K562 treated with DMSO at 1 percent for 4 hours (cell line): ENCODE measurements around the gene ZNF418. TPM values are rescaled to one million over a fixed set of nuclear protein-coding genes. Genes with fewer than 3 reads are reported as not detected.

ENCODE experiments used
- total RNA-seq: library from RNA; unstranded; fragments of 300-600 nt; gene quantifications from 2 replicates; pipeline ENCODE4 v1.2.3, GENCODE V29; 2022; ENCODE audit not compliant: insufficient read depth

Gene ZNF418
- not detected in 2 replicates for total RNA-seq

DNA sequence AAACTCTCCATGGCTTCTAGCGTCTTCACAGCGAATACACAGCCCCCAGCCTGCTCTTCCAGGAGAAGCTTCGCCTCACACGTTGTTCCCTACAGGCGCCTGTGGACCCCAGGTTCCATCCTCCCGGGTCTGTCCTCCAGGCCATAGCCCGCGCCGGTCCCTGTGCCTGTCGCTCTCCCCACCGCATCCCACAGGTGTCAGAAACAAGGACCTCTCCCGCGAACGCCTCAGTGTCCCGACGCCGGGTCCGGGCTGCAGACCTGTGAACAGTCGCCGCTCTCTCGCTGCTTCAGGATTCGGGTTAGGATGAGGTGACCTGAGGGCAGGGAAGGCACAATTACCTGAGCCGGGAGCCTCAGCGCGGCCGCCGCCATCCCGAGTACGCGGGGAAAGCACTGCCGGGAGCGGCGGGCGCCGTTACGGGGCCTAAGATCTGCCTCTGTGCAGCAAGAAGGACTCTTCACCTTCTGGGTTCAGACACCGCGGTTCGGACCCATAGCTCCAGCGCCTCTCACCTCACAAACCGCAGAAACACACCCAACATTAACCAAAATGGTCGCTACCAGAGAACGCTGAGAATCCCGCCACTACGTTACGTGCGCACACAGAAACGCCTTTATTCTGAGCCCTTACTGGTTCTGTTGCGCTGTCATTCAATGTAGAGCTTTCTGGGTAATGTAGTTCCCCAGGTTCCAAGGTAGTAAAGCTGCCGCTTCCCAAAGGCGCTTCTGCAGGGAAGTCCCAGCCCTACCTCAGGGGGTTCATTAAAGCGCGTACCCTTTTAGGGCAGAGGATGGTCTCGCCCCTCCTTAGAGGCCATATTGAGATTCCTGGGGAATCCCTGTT, at the start of gene ZNF418:
Gene ZNF418, minus strand, starts transcription at position 583 of the 846 bp plus-strand sequence. CDS start 1,580 bp downstream, outside the sequence.

GRCh38 chr19:57974434-57974833, 39.2 kb upstream of the ZNF418 start, which contains the start of gene C19orf18:
C19orf18 (minus strand) TSS chr19:57974534; CDS start chr19:57974432, 102 bp downstream.

GRCh38 chr19:57947419-57948134, 12.4 kb upstream of the ZNF418 start, which contains the start of gene ZNF256:
ZNF256 (minus strand) TSS chr19:57947706; CDS start chr19:57947474, 232 bp downstream.

GRCh38 chr19:57916168-57916995, 18.8 kb downstream of the ZNF418 start, which contains the start of gene ZNF417:
ZNF417 (minus strand) TSS chr19:57916592; CDS start chr19:57916411, 181 bp downstream.

DNA sequence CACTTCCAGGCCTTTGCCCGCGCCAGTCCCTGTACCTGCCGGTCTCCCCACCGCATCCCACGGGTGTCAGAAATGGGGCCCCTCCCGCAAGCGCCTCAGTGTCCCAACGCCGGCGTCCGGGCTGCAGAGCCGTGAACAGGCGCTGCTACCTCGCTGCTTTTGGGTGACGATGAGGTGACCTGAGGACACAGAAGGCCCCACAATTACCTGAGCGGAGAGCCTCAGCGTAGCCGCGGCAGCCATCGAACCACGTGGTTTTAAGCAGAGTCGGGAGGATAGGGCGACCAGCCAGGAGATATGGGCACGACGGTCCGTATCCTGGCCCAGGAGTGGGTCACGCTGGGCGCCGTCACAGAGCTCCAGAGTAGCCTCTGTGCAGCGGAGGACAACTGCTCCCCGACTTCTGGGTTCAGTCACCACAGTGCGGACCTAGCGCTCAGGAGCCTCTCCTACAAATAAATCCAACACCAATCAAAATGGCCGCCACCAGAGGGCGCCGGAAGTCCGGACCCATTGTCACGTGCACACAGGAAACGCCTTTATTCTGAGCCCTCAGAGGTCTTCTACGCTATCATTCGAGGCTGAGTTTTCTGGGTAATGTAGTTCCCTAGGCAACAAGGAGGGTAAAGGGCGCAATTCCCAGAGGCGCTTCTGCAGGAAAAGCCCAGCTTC, 46.5 kb downstream of the ZNF418 start, which contains the start of gene ZNF814:
Gene ZNF814, minus strand, starts transcription at position 478 of the 672 bp plus-strand sequence. Its CDS starts 235 bp downstream, at position 243.

Other genes with a start within 250 kb of the ZNF418 start
- gene ZNF154, start 226.2 kb downstream of the ZNF418 start, total RNA-seq: not detected in 2 replicates
- 1.2 and 3.0 TPM in 2 replicates for gene ZNF671, start 207.8 kb downstream of the ZNF418 start, total RNA-seq
- 5.8 and 7.1 TPM in 2 replicates for gene ZNF776, start 188.6 kb downstream of the ZNF418 start, total RNA-seq
- gene ZNF586, start 165.7 kb downstream of the ZNF418 start, total RNA-seq: 1.4 and 1.7 TPM in 2 replicates
- 2.2 and 6.9 TPM in 2 replicates for gene ZNF552, start 120.5 kb downstream of the ZNF418 start, total RNA-seq
- gene ZNF587B, start 105.1 kb downstream of the ZNF418 start, total RNA-seq: 3.3 and 3.9 TPM in 2 replicates
- 6.8 and 7.0 TPM in 2 replicates for gene ZNF587, start 85.5 kb downstream of the ZNF418 start, total RNA-seq
- 1.8 and 3.0 TPM in 2 replicates for gene ZNF814, start 46.4 kb downstream of the ZNF418 start, total RNA-seq
- gene ZNF417, start 18.8 kb downstream of the ZNF418 start, total RNA-seq: 1.7 and 7.3 TPM in 2 replicates
- not detected in 2 replicates for gene ZNF256, start 12.3 kb upstream of the ZNF418 start, total RNA-seq
- gene C19orf18, start 39.1 kb upstream of the ZNF418 start, total RNA-seq: not detected in 2 replicates
- 0.74 and 0.77 TPM in 2 replicates for gene ZNF606, start 67.4 kb upstream of the ZNF418 start, total RNA-seq
- not detected in 2 replicates for gene ZSCAN1, start 98.6 kb upstream of the ZNF418 start, total RNA-seq
- gene ZNF135, start 123.9 kb upstream of the ZNF418 start, total RNA-seq: not detected in 2 replicates
- 3.4 and 8.5 TPM in 2 replicates for gene ZSCAN18, start 162.8 kb upstream of the ZNF418 start, total RNA-seq
- gene ZNF329, start 215.4 kb upstream of the ZNF418 start, total RNA-seq: 1.5 and 2.4 TPM in 2 replicates
- gene ZNF274, start 247.7 kb upstream of the ZNF418 start, total RNA-seq: 34.3 and 35.2 TPM in 2 replicates